GM19240 (cell line): ENCODE data around the gene SOX2.
"Not testable (repeated sequence)": the region's sequence is repeated elsewhere in the genome, so short reads cannot be mapped to it uniquely, and the experiment has no call there.

Experiments used
- DNase-seq: peaks from one replicate; pipeline ENCODE4 v3.0.0; 2011; ENCODE audit warnings: low spot score; ENCODE audit not compliant: insufficient read length

Gene SOX2

DNA sequence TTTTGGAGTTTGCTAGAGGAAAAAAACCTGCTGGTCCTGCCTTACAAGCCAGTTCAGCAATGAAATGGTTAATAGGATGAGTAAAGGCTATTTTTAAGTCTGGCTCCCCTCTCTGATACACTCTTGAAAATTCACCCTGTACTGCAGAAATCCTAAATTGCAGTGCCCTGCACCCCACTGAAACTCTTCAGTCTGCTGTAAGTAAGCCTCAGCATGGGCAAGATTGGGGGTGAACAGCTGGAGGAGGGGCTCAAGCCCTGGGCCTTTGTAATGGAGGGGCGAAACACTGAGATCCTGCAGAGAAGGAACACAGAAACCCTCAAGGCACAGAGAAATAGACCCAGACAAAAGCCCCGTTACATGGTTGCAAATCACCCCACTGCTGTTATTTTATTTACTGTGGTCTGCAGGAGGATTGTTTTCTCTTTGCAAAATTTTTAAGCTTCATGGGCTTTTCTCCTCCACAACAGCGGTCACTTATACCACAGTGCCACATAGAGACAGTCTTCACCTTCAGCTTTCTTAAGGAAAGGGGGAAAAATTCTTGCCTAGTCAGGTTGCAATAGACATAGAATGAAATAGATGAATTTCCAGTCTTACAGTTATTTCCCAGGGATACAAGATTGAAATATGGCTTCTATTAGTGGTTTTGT, 45.0 kb downstream of the SOX2 start:
- no peak for DNase-seq

DNA sequence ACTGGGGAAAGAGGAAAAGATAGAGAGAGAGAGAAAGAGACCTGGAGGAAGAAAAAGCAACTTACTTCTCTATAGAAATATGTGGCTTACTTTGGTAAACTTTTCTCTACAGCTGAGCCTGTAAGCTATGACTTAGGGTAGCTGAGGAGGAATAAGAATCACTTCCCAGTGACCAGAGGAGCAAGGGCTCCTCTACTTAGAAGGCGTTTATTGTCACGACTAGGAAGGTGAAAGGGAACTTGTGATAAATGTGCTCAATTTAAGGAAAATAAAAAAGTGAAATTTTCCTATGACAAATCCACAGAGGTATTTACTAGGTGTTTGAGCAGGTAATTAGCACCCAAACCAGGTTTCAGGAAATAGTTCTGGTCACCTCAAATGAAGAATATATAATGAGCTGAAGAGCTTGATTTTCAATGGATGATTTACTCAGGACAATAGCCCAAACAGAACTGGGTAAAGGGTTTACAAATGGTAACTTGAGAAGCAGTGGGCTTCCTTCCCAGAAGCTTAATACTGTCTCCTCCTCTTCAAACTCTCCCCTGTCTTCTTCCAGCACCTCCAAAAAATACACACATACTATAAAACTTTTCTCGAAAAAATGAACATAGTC, 46.1 kb downstream of the SOX2 start:
- no peak for DNase-seq

DNA sequence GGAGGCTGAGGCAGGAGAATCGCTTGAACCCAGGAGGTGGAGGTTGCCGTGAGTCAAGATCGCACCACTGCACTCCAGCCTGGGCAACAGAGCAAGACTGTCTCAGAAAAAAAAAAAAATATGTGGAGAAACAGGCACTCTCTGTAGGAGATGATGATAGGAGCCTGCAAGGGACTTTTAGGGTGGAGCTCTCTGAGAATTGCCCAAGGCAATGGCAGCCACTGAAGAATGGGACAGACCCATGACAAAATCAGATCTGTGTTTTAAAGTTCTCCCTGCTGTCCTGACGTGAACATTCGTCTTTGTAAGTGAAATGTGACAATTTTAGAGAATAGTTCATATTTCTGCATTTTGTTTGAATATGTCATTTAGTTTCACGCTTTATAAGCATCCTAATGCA, 50.2 kb downstream of the SOX2 start:
- no peak for DNase-seq

- DNase-seq: not testable (repeated sequence)
These were observed 52.3 kb downstream of the SOX2 start for GRCh38 chr3:181764033-181764432.
